Tongue (tissue), 2 donors: ENCODE data around the gene DDX24. TPM values are rescaled to one million over a fixed set of nuclear protein-coding genes. Genes with fewer than 3 reads are reported as not detected.

ENCODE experiments used
- DNase-seq: peaks from one replicate; pipeline ENCODE4 v3.0.0-alpha.2; 2015
- total RNA-seq: library from RNA; depleted of rRNA; stranded (reverse); fragments of >200 nt; gene quantifications from one replicate; pipeline ENCODE4 v1.2.3, GENCODE V29; 2014

Gene DDX24
- total RNA-seq, 1 donor from 2014 or later = 118 TPM

DNA sequence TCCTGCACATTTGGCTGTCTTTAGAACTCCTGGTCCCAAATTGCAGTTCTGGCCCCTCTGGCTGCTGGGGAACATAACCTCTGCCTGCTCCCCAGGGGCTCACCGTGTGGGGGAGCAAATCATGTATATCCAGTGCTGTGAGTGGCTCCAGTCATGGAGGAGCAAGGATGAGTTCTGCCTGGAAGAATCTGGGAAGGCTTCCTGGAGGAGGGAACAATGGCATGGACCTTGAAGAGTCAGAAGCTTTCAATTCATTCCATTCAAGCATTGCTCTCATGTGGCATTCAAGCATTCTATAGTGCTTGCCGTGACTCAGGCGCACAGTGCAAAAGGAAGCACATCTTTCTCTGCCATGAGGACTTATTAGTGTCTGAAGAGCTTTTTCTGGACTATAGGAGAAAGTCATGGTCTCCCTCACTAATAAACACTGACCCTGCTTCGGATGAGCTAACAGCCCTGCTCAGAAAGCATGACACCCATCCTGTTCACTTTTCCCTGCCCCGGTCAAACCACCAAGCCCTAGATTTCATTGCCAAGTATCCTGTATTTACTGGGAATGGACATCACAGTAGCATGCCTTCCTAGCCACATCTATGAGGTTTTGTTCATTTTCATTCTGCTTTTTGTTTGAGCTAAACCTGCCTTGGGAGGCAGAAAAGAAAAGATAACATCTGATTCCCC lies 33.0 kb upstream of the DDX24 start:
- DNase-seq = no peak

DNA sequence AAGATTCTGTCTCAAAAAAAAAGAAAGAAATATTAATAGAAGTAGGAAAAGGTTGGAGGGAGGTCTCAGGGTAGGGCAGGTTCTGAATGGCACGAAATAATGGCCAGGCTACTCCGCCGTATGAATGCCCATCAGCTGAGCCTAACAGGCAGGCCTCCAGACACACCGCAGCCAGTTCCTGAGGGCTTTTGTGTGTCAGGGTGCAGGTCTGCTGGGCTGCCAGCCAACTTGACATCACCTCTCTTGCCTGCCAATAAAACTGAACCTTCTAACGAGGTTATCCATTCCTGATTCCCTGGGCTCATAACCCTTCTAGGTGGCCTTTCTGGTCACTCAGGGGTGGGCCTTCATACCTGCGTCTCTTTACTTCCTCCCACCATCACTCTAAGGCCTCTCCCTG lies 32.5 kb upstream of the DDX24 start:
- peak; percentile 15 for DNase-seq

DNA sequence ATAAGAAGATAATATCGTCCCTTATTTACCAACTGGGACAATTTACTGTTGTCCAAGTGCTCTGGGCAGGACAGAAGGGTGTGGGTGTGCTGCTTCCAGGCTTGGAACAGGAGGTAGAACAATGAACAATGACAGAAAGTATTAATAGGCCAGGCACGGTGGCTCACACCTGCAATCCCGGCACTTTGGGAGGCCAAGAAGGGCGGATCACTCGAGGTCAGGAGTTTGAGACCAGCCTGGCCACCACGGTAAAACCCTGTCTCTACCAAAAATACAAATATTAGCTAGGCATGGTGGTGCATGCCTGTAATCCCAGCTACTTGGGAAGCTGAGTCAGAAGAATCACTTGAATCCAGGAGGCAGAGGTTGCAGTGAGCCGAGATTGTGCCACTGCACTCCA lies 32.1 kb upstream of the DDX24 start:
- DNase-seq = no peak

DNA sequence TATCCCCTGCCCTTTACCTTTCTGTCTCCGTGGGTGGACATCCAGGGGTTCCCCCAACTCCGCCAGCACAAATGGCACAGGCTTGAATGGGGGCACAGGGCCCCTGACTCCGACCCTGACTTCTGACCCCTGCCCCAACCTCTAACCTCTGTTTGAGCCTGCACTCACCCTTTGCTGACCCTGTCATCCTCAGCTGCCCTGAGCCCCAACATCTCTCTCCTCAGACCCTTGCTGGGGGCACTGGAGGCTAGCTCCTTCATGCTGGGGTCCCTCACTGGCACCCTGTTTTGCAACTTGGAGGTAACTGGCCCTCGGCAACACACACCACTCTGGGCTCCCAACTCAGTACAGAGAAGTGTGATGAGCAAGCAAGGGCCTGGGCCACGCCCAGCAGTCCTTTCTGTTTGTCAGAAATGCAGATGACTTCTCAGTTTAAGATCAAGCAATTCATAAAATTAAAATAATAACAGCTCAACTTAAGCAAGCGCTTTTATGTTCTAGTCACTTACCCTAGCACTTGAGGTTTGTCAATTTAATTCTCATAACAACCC lies 31.6 kb upstream of the DDX24 start:
- DNase-seq = no peak

DNA sequence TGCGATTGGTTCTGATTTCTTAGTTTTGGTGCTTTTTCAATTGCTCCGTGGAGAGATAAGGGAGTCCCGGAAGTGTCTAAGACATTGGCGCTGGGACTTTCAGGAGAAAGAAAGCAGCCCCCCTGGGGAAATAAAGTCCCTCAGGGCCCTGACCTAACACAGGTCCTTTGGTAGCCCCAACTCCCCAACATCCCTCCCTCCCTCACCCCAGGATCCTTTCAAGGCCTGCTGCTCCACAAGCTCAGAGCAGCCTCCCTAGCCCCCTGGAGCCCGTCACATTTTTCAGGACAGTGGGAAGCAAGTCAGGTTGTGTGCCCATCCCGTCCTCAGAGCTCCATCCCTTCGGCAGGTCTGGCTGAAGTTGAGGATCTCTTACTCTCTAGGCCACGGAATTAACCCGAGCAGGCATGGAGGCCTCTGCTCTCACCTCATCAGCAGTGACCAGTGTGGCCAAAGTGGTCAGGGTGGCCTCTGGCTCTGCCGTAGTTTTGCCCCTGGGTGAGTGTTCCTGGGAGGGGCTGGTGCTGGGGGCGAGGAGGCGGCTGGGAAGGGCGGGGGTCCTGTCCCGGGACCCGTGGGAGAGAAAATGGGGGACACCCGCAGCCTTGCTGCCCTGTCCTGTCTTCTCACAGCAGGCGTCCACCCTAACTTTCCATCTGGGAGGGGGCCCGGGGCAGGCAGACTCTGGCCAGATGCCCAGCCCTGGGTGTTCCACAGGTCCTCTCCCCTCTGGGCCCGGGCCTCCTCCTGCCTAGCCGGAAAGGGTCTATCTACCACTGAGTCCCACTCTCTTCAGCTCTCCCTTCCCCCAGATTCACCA lies 30.5 kb upstream of the DDX24 start:
- DNase-seq = no peak

DNA sequence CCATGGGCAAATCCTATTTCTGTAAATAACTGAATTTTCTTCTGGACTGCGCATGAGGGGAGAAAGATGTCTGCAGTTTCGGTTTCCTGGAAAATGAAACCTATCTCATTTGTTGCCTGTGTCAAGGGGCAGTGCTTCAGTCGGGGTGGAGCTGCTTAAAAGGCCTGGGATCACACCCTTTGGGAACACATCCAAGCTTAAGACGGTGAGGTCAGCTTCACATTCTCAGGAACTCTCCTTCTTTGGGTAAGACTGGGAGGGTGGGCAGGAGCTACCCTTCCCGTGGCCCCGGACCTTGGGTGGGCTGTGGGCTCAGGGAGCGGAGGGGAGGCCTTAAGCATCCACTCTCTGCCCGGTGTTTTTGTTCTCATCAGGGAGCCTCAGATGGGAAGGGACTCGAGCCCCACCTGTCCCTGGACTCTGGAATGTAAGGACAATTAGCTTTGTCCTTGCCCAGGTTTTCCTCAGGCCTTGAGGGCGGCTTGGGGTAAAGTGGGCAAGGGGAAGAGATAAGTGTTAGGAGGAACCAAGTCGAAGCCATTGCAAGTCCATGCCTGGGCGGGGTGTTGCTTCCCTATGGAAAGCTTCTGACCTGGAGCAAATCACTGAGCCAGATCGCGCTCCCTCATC lies 29.7 kb upstream of the DDX24 start, which contains the start of gene IFI27:
Gene IFI27 (plus strand): TSS at position 185 of the 630 bp plus-strand sequence.
- DNase-seq = peak; percentile 13

DNA sequence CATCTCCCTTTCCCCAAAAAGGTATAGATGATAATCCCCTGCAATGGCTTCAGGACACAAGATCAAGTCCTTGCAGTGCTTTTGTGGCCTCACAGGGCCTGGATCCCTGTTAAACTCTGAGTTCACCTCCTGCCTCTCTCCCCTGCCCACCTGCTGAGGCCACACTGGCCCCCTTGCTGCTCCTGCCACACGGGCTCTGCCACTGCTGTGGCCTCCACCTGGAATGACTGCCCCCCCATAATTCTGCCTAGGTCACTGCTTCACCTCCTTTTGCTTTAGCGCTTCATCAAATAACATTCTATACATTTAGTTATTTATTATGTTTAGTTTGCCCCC lies 28.9 kb upstream of the DDX24 start:
- no peak for DNase-seq

DNA sequence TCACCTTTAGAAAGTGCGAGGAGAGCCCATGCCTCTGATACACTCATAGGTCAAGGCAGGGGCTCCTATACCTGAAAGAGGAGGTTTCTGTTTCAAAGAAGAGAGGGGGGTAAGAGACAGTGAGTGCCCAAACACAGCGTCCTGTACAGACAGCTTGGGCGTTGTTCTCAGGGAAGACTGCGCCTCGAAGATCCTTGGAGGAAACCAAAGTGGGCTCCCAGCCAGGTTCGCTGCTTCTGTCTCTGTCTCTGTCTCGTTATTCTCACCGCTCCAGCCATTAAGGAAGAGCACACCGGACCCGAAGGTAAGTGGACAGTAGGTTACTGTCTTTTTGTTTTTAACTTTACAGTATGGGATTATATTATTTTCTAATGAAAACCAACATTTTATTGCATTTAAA lies 23.7 kb upstream of the DDX24 start:
- DNase-seq = peak; percentile 18

DNA sequence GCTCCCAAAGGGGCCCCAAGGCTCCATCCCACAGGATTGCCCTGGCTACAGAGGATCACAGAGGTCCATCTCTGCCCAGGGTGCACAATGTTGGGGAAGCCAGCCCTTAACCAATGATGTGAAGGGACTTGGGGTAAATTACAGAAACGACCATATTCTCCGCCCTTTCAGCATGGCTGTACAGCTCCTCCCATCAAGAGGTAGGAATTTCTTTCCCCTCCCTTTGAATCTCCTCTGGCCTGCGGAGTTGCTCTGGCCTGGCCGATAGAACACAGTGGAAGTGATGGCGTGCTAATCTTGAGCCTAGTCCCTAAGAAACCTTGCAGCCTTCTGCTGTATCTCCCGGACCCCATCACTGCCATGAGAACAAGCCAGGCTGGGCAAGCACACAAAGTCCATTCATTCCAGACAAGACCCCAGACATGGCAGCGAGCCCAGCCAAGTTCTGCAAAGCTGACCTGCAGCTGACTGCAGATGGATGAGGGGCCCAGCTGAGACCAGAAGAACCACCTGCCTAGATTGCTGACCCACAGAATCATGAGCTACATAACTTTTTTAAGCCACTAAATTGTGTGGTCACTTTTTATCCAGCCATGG lies 22.6 kb upstream of the DDX24 start:
- DNase-seq = peak; percentile 67

DNA sequence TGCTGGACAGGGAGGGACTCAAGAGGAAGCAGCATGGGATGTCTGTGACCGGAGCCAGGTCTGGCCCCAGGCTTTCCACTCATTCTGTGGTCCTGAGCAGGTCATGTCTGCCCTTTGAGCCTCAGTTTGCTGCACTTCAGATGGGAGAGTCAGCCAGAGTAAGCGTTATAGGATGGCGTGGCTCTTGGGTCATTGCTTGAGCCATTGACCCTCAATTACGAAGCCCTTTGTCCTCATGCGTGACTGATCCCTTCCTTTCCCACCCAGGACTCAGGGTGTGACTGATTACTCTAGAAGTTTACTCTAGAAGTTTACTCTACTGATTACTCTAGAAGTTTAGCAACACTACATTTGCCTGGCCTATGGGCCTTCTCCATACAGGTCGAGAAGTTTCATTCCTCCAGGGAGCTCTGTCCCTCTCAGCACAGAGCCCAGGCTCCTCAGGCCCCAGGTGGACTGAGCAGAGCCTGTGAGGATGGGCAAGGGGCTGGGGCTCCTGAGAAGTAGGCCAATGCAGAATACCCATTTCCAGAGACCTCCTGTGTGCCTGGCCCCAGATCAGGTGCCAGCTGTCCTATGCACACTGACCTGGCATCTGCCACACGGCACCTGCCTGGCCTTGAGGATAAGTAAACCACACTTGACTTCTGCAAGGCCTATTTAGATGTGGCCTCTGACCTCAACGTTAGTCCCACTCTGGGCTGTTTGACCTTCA lies 21.9 kb upstream of the DDX24 start:
- DNase-seq = no peak

DNA sequence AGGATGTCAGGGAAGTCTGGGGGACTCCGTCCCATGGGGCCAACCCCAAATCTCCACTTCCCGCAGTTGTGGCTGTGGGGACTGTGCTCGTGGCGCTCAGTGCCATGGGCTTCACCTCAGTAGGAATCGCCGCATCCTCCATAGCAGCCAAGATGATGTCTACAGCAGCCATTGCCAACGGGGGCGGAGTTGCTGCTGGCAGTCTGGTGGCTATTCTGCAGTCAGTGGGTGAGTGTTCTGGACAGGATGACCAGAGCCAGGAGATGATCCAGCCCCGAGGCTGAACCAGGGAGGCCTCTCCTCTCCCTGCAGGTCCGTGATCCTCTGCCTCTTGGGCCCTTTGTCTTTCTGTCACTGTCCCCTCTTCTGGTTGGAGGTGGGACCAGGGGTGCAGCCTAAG lies 20.7 kb upstream of the DDX24 start:
- DNase-seq = no peak

DNA sequence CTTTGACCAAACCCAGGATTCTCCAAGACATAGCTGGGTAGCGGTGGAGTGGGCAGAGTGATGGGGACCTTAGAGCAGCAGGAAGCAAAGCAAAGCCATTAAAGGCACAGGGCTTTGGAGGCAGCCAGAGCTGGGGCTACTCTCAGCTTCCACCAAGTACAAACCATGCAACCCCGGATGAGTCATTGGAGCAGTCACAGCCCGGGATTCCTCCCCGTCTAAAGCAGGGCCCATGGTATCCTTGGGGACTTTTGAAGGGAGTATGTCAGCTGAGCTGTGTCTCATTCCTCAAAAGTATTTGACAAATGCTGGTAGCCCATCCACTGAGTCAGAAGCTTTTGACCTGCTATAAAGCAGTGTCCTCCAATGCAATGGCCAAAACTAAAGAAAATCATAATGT lies 19.8 kb upstream of the DDX24 start:
- no peak for DNase-seq

DNA sequence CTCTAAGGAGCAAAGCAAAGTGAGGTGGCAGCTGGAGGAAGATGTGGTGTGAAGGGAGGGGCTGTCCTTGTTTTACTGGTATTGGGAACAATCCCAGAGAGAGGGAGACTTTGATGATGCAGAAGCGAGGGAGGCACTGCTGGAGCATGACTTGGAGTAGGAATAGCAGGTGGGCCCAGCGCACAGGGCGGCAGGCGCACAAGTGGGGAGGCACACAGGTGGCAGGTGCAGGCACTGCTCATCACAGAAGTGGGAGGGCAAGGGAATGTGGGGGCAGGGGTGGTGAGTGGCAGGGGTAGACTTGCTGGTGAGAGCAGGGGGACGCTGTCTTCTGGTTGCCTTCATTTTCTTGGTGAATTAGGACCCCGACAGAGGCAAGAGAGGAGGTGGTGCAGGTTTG lies 18.0 kb upstream of the DDX24 start:
- no peak for DNase-seq

DNA sequence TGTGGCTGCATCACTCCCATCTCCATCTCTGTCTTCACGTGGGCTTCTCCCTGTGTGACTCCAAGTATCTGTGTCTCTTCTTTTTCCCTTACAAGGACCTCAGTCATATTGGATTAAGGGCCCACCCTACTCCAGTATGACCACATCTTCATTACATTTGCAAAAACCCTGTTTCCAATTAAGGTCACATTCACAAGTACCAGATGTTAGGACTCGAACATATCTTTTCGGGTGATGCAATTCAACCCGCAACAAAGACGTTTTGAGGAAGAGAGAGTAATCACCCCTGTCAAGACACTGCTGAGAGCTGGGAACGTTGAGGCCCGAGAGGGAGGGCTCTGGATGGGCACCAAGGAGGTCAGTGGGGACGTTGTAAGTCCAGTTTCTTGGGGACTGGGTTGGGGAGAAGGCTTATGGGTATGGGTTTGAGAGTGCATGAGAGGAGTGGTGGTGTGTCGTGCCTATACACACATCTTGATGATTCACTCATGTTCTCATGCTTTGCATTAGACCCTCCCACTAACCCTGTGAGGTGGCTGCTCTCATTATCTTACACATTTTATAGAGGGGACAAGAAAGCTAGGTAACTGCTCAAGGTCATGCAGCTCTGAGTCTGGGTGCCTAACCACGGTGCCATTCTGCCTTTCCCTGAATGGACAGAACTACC lies 17.5 kb upstream of the DDX24 start:
- no peak for DNase-seq

DNA sequence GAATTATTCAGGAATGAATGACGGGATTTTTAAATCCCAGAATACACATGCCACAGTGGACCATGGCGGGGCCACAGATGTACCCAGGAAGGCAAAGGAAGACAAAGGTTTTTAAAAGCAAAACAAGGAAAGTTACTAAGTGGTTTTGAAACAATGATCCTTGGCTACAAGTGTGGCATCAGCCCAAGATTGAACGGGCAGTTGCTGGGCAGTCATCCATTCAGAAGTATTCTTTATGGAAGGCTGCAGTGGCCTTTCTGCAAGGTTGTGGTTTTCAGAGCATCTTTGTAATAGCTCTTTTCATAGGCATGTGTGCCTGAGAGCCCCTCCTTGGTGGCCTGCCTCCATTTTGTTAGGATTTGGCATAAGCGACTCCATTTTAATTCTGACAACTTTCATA lies 16.1 kb upstream of the DDX24 start:
- DNase-seq = no peak

DNA sequence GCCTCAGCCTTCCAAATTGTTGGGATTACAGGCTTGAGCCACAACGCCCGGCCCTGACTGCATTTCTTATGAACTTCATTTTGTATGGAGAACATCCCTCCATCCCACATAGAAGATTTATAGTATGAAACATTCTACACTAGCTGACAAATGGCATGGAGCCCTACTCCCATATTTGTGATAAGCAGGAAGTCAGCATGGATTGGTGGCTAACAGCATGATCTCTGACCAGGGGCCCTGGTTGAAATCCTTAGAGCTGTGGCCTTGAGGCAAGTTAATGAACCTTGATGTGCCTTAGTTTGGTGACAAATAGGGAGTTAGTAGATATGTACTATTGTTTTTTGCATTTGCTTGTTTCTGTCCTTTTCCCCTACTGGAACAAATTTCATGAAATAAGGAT lies 12.4 kb upstream of the DDX24 start:
- no peak for DNase-seq

DNA sequence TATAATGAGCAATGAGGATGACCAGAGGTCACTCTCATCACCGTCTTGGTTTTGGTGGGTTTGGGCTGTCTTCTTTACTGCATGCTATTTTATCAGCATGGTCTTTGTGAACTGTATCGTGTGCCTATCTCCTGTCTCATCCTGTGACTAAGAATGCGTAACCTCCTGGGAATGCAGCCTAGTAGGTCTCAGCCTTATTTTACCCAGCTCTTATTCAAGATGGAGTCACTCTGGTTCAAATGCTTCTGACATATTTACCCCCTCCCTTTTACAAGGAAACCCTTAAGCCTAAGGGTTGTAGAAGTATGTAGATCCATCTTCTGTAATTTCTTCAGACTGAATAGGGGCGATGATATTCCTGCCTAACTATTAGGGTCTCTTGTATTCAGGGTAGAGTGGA lies 8.5 kb upstream of the DDX24 start:
- DNase-seq = no peak

DNA sequence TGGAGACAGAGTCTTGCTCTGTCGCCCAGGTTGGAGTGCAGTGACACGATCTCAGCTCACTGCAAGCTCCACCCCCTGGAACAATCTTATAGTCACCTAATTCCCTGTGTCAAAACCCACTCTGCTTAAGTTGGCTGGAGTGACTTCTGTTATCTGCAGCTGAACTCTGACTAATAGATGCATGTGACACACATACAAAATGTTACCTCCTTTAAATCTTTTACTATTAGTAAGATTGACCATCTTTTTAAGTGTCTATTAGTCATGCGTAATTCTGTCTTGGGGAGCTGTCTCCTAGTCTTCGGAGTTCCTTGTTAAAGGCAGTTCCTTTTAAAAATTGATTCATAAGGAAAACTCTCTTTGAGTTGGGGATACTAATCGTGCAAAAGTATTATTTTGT lies 7.5 kb upstream of the DDX24 start:
- no peak for DNase-seq

DNA sequence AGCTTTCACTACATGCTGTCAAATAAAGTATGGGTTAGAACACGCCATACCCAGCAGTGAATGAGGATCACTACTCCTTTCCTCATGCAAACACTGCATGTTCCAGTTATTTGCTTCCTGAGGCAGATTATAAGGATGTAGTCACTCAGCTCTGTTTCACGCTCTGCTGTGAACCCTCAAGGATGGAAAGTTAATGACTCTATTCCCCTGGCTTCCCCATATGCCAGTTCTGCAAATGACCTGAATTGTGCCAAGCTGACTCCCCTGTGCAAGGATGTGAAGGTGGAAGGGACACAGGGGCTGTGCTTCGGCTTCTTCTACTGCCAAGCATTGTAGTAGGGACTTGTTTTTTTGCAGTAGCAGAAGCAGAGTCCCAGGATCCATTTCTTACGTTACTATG lies 6.9 kb upstream of the DDX24 start:
- no peak for DNase-seq

DNA sequence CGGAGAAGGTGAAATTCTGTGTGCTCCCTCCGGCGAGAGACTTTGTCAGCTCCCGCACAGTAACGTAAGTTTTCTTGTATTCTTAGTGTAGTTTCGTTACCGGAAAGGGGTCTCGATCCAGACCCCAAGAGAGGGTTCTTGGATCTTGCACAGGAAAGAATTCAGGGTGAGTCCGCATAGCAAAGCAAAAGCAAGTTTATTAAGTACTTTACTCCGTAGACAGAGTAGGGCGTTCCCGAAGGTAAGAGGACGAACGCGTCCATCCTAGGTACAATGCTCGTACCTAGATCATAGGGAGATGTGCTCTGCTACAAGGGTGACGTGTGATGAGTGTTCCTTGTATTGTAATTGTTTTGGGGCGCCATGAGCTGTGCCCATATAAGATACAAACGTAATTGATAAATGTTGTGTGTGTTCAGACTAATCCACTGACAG lies 401 bp upstream of the DDX24 start:
- DNase-seq = no peak

DNA sequence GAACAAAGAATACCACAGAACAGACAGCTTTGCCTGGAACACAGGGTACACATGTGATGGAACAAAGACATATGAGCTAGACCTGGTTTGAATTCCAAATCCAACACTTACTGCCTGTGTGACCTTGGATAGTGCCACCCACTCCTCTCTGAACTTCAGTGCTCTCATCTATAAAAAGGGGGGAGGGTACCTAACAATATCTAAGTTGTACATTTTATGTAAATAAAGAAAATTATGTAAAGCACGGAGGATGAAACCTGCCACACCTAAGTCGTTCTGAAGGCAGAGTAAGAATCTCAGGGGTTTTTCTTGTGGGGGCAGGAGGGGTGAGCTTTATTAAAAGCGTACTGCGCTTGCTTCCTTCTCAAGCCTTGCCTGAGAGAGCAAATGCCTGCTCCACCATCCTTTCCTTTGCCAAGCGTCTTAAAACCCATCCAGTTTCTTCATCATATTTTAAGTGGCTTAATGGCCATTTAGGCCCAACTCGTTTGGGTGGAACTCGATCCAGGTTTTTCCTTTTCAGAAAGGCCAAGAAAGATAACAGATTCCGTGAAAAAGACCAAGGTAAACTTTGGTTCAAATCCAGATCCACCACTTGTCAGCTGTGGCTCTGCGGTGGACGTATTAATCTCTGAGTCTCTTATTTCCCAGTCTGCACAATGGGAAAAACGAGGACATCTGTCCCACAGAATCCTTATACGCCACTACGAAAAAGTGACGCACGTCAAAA lies 946 bp downstream of the DDX24 start:
- DNase-seq = peak; percentile 74
